Measurements from ENCODE around the gene DENND5B.
"Not testable (repeated sequence)": the region's sequence is repeated elsewhere in the genome, so short reads cannot be mapped to it uniquely, and the experiment has no call there.

Gene DENND5B

DNA sequence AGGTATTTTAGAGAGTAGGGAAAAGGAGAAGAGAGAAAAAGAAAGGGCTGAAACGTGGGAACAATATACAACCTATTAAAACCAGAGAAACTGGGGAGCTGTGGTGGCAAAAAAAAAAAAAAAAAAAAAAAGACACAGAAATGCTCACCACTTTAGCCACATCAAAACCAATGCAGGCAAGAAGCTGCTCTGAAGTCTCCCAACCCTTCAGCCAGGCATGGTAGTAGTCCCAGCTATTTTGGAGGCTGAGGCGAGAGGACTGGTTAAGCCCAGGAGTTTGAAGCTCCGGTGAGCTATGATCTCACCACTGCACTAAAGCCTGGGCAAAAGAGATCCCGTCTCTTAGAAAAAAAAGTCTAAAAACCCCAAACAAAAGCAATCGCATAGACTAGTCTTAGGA is 33.2 kb downstream of the DENND5B start:
- no peak for DNase-seq (ENCODE audit: low read depth)

DNA sequence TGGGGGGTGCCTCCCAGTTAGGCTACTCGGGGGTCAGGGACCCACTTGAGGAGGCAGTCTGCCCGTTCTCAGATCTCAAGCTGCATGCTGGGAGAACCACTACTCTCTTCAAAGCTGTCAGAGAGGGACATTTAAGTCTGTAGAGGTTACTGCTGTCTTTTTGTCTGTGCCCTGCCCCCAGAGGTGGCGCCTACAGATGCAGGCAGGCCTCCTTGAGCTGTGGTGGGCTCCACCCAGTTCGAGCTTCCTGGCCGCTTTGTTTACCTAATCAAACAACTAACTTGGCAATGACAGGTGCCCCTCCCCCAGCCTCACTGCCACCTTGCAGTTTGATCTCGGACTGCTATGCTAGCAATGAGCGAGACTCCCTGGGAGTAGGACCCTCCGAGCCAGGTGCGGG is 35.5 kb downstream of the DENND5B start:
- DNase-seq (ENCODE audit: low read depth) = not testable (repeated sequence)

DNA sequence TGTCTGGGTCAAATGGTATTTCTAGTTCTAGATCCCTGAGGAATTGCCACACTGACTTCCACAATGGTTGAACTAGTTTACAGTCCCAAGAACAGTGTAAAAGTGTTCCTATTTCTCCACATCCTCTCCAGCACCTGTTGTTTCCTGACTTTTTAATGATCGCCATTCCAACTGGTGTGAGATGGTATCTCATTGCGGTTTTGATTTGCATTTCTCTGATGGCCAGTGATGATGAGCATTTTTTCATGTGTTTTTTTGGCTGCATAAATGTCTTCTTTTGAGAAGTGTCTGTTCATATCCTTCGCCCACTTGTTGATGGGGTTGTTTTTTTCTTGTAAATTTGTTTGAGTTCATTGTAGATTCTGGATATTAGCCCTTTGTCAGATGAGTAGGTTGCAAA is 40.3 kb downstream of the DENND5B start:
- not testable (repeated sequence) for DNase-seq (ENCODE audit: low read depth)

DNA sequence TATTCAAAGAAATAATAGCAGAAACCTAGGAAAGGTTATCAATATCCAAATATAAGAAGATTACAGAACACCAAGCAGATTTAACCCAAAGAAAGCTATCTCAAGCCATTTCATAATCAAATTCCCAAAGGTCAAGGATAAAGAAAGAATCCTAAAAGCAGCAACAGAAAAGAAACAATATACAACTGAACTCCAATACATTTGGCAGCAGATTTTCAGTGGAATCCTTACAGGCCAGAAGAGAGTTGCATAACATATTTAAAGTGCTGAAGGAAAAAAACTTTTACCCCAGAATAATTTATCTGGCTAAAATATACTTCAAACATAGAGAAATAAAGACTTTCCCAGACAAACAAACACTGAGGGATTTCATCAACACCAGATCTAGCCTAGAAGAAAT is 54.3 kb downstream of the DENND5B start:
- DNase-seq (ENCODE audit: low read depth) = no peak

DNA sequence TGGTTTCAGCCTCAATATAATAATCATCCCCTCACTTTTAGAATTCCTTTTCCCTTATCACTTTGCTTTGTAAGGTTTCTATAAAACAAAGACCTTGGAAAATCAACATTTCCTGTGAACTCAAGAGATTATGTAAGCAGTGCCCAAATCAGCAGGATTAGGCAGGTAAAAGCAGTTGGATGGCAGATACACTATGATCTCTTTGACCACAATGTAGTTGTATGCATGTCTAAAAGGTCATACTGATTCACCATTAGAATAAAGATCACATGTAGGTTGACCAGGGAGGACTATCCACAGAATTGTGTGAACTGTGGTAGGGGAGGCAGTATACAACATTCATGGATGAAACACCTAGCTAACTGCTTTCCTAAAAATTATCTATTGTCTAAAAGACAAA is 57.5 kb downstream of the DENND5B start:
- no peak for DNase-seq (ENCODE audit: low read depth)

DNA sequence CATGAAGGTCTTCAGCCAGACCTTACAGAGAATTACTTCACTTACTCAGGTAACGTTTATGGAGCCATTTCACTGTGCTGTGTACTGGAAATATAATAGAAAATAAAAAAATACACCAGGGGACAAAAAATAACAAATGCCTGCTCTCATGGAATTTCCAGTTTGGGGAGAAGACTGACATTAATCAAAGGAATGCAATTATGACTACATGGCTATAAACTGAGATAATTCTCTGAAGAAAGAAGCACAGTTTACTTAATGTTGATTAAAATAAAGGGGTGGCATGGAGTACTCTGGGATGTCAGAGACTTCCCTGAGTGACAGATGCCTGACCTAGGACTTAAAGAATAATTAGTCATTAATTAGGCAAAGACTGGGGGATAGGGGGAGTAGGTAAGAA is 59.0 kb downstream of the DENND5B start:
- no peak for DNase-seq (ENCODE audit: low read depth)

DNA sequence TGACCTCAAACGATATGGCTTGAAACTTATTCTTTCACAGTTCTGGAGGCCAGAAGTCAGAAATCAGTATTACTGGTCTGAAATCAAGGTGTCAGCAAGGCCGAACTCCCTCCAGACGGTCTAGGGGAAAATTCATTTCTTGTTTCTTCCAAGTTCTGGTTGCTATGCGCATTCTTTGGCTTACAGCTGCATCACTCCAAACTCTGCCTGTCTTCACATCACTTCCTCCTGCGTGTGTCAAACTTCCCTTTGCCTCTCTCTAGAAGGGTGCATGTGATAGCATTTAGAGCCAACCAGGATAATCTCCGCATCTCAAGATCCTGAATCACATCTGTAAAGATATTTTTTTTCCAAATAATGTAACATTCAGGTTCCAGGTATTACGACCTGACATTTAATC is 62.8 kb downstream of the DENND5B start:
- DNase-seq (ENCODE audit: low read depth) = no peak

DNA sequence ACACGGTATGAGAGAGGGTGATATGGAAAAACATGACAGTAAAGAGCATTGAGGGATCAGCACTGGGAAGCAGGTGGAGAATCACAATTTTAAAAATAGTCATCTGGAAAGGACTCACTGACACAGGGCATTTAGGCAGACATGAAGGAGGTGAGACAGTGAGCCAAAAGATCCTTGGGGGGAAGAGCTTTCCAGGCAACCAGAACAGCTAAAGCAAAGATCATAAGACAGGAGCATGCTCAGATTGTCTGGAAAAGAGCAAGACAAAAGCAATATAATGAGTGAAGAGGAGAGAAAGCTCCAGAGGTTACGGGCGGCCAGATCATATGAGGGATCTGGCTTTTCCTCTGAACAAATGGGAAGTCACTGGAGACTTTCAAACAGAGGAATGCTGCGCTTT is 63.9 kb downstream of the DENND5B start:
- DNase-seq (ENCODE audit: low read depth) = no peak

DNA sequence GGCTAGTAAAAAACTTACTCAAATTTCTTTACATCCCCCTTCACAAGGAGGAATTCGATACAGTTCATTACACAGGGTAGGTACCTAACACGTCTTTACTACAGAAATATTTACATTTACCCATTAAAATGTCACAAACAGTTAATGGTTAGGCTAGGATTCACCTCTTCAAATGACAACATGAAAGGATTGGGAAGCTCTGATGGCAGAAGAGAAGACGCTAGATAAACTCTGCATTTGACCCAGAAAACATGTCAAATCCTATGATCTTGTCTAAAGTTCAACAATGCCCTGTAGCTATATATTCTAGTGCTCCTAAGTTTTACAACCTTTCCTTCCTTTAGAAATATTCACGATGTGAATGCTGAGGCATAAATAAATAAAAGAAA is 64.8 kb downstream of the DENND5B start:
- DNase-seq (ENCODE audit: low read depth) = no peak

DNA sequence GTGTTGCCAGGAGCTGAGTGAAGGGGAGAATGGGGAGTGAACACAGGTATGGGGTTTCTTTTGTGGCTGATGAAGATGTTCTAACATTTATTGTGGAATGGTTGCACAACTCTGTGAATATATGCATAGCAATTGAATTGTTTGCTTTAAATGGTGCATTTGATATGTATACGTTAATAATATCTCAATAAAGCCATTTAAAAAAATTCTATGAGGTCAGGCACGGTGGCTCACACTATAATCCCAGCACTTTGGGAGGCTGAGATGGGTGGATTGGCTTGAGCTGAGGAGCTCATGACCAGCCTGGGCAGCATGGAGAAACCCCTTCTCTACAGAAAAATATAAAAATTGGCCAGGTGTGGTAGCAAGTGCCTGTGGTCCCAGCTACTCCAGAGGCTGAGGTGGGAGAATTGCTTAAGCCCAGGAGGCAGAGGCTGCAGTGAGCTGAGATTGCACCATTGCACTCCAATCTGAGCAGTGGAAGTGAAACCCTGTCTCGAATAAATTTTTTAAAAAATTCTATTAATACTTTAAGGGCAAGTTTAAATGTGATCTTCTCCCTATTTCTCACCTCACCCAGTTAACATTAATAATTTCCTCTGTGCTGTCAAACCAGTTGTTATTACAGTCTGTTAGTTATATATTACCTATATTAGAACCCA is 65.3 kb downstream of the DENND5B start:
- no peak for DNase-seq (ENCODE audit: low read depth)

DNA sequence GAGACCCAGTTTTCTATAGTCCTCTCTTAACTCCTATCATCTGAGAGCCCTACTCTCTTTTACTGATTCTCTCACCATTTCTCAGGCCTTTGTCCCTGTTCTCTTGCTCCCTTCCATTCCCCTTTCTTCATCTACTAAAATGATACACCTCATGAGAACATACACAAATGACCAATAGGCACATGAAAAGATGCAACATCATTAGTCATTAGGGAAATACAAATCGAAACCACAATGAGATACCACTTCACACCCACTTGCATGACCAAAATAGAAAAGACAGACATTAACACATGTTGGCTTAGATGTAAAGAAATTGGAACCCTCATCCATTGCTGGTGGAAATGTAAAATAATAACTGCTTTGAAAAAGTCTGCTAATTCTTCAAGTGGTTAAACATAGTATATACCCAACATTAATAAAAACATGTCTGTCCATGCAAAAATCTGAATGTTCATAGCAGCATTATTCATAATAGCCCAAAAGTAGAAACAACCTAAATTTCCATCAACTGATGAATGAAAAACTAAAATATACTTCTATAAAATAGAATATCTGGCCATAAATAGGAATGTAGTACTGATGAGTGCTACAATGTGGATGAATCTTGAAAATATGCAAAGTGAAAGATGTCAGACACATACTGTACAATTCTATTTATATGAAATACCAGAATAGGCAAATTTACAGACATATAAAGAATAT is 66.0 kb downstream of the DENND5B start:
- DNase-seq (ENCODE audit: low read depth) = no peak

DNA sequence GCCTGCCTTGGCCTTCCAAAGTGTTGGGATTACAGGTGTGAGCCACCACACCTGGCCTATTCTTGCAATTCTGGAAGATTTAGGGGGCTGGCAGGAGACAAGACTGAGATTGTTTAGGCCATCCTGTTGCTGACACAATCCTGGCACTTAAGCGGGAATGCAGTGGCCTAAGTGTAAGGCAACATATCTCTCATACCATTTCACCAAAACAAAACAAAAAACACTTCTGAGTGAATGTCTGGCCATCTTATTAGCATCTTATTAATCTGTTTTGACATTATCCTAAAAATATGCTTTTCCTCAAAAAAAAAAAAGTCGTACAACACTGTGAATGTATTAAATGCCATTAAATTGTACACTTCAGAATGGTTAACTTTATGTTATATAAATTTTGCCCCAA is 67.6 kb downstream of the DENND5B start:
- DNase-seq (ENCODE audit: low read depth) = no peak

DNA sequence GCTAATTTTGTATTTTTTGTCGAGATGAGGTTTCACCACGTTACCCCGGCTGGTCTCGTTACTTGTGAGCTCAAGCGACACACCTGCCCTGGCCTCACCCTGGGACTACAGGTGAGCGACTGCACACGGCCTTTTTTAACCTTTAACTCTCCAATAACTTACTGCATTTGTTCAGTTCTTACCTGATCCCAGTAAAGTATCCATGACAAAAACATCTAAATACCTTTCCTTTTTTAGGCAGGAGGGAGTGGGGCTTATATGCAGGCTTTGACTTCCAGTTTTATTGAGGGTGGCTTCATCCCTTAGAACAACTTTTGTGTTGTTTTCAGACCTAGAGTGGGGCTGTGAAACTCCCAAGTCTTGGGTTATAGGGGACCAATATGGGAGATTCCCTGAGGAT is 68.3 kb downstream of the DENND5B start:
- no peak for DNase-seq (ENCODE audit: low read depth)

DNA sequence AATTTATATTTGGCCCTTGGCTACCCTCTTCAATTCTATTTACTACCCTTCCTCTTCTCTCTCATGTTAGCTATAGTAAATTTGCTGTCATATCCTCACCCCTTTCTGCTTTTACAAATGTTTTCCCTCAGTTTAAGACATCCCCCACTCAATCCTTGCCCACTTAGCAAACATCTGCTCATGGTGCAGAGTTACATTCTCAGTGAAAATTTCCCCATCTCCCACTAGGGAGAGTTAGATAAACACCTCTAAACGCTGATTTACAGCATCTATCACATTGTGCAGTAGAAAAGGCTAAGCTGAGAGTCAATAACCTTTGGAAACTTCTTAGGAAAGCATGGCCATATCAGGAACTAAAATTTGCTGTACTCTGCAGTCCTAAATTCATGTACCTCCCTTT is 69.0 kb downstream of the DENND5B start:
- no peak for DNase-seq (ENCODE audit: low read depth)

DNA sequence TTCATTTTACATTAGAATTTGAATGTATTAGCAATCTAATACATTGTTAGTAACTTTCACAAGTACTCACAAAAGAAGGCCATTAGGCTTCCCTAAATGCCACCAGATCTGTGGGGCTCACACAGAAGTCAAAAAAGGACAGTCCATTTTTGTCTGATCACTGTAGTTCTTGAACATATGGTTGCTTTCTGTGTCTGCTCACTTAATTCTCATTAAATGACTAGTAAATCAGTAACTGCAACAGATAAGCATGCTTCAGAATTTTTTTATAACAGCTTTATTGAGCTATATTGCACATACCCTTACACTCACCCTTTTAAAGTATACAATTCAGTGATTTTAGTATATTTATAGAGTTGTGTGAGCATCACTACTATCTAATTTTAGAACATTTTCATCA is 71.4 kb downstream of the DENND5B start:
- DNase-seq (ENCODE audit: low read depth) = no peak

DNA sequence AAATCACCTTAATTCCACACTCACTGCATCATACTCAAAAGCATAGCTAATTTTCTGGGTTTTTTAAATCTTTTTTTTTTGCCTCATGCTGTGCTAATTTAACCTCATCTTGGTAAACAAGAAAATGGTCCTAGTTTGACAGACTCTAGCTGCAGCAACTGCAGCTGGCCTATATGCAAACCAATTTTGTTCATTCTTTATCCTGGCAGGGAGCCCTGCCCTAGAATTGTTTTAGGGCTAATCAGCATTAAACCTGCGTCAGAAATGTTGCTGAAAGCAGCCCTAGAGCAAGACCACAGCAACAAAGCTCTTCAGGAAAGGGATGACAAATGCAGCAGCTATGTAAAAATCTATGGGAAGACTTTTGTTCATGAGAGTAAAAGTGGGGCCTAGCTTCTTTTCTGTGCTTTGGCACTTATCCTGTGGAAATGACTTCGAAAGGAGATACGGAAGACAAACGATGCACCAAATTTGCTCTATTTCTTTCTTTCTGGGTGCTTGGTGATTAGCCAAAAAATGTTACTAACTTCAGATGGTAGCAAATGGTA is 72.2 kb downstream of the DENND5B start:
- DNase-seq (ENCODE audit: low read depth) = no peak

DNA sequence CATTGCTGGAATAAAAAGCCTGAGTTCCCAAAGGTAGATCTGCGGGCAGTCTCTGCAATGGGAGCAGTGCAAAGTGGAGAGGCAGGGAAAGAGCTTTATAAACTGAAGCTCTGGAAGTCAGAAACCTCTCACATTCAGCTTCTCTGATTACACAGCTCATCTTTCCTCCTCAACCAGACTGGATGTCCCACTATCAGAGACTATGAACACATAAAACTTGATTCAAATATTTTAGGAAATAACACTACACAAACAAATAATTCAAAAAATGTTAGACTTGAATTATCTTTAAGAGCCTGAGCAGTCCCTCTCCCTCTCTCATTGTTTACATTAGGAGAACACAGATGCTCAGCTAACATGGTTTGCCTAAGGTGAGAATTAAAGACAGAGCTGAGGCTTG is 72.9 kb downstream of the DENND5B start:
- DNase-seq (ENCODE audit: low read depth) = no peak

DNA sequence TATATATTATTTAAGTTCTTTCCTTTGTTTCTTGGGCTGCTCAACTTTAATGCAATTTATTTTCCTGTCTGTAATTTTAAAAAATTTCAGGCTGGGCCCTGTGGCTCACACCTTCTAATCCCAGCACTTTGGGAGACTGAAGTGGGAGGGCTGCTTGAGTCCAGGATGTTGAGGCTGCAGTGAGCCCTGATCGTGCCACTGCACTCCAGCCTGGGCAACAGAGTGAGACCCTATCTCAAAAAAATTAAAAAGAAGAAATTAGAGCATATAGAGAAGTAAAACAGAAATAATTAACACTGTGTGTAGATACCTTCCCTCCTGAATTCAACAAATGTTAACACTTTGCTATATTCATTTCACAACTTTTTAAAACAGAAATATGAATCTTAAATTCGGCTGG is 74.2 kb downstream of the DENND5B start:
- DNase-seq (ENCODE audit: low read depth) = no peak

DNA sequence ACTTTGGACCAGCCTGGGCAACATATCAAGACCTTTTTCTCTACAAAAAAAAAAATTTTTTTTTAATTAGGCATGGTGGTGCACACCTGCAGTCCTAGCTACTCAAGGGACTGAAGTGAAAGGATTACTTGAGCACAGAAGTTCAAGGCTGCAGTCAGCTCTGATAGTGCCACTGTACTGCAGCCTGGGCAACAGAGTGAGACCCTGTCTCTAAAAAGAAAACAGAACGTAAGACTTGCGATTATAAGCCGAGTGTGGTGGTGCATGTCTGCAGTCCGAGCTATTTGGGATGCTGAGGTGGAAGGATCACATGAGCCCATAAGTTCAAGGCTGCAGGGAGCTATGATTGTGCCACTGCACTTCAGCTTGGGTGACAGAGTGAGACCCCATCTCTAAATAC is 76.0 kb downstream of the DENND5B start:
- no peak for DNase-seq (ENCODE audit: low read depth)

DNA sequence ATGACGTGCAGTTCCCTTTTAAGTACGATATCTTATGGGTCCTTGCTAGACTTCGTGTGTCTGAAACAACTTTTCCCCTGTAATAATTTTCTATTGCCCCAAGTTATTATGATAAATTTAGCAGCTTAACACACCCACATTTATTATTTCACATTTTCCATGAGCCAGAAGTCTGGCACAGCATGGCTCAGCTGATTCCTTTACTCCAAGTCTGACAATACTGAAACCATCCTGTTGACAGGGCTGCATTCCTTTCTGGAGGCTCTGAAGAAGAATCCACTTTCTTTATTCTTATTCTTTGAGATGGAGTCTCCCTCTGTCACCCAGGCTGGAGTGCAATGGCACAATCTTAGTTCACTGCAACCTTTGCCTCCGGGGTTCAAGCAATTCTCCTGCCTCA is 80.9 kb downstream of the DENND5B start:
- no peak for DNase-seq (ENCODE audit: low read depth)

DNA sequence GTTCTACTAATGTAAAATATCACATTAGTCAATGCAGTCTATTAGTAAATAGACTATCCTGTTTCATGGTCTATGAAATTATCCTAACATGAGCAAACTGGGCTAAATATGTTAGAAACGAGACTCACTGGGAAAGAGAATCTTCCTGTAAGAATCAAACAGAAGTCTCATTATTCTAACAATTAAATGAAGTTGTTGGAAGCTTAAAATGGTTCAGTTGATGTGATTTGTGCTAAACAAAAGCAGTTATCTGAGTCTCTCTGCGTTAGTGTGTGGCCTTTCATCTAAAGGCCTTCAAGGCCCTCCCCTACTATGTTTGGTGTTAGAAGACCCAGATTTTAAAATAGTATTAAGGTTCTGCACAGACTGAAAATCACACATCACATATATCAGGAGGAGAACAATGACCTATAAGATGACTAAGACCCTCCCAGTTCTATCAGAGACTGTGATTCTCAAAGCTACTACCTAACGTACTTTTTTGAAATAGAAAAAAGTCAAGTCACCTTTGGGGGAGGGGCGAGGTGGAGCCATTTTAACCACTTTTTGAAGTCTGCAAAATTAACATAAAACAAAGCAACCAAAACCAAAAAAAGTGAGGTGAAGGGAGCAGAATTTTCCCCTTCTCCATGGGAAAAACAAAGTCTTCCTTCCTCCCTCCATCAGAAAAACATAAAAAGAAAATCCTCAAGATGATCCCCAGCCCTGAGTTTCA is 82.3 kb downstream of the DENND5B start:
- DNase-seq (ENCODE audit: low read depth) = no peak

DNA sequence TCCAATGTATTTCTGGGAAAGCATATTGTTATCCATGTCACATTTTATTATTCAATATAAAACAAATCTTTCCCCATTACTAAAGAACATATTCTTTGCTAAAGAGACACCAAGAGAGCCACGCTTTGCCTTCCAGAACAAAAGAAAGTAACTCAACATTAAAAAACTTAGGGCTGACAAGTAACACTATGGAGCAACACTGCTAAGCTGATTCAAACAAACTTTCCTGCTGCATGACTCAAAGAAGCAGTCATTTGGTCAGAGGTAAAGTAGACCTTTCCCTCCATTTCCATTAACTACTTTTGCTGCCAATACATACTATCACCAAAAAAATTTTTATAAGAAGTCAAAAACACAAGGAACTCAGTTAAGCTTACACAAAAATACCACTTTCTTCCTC is 83.0 kb downstream of the DENND5B start:
- DNase-seq (ENCODE audit: low read depth) = no peak
